GM23338 (cell line): ENCODE measurements around the gene PARD3. TPM values are rescaled to one million over a fixed set of nuclear protein-coding genes. Genes with fewer than 3 reads are reported as not detected.

Experiments
- ATAC-seq: fragments of 200-7000 bp; cut with Tn5 transposase; 3 replicates; pipeline ENCODE4 v1.9.1; 2020
- DNase-seq: peaks from one replicate; pipeline ENCODE4 v3.0.0-alpha.2; 2015; ENCODE audit warnings: low spot score
- H2AFZ ChIP-seq: fragments of 200-600 bp; sonication (generic); 2 replicates; pipeline ENCODE4 v1.8.0; 2016; ENCODE audit warnings: antibody characterized with exemption, mild to moderate bottlenecking, moderate library complexity
- H3F3A ChIP-seq: fragments of 200-600 bp; sonication (generic); replicated peaks from 2 replicates; pipeline ENCODE4 v1.8.0; 2017; ENCODE audit warnings: antibody characterized with exemption, mixed run types, low read depth
- H3K27ac ChIP-seq: fragments of 200-600 bp; sonication (generic); 2 replicates; pipeline ENCODE4 v1.6.1; 2016; ENCODE audit warnings: low read depth
- H3K27me3 ChIP-seq: fragments of 200-600 bp; sonication (generic); 2 replicates; pipeline ENCODE4 v1.8.0; 2016; ENCODE audit warnings: mild to moderate bottlenecking, mixed run types, moderate library complexity; ENCODE audit not compliant: insufficient read depth
- H3K36me3 ChIP-seq: fragments of 200-600 bp; sonication (generic); 2 replicates; pipeline ENCODE4 v1.8.0; 2016; ENCODE audit warnings: mild to moderate bottlenecking; ENCODE audit not compliant: insufficient read depth
- H3K4me1 ChIP-seq: fragments of 200-600 bp; sonication (generic); 2 replicates; pipeline ENCODE4 v1.8.0; 2016; ENCODE audit warnings: mild to moderate bottlenecking, moderate library complexity; ENCODE audit not compliant: insufficient read depth
- H3K4me2 ChIP-seq: fragments of 200-600 bp; sonication (generic); 2 replicates; pipeline ENCODE4 v1.7.1; 2017; ENCODE audit warnings: mixed run types
- H3K4me3 ChIP-seq: fragments of 200-600 bp; sonication (generic); 2 replicates; pipeline ENCODE4 v1.6.1; 2016; ENCODE audit warnings: mixed run types
- H3K79me2 ChIP-seq: fragments of 200-600 bp; sonication (generic); replicated peaks from 2 replicates; pipeline ENCODE4 v1.8.0; 2017; ENCODE audit warnings: mild to moderate bottlenecking; ENCODE audit not compliant: insufficient read depth
- H3K9me2 ChIP-seq: fragments of 200-600 bp; sonication (generic); 2 replicates; pipeline ENCODE4 v1.8.0; 2017; ENCODE audit not compliant: insufficient read depth
- H4K20me1 ChIP-seq: fragments of 200-600 bp; sonication (generic); replicated peaks from 2 replicates; pipeline ENCODE4 v1.8.0; 2017; ENCODE audit warnings: mild to moderate bottlenecking; ENCODE audit not compliant: insufficient read depth
- H3K27ac Mint-ChIP-seq: 2 replicates; pipeline ENCODE4 v1.8.0; 2020; ENCODE audit warnings: inconsistent platforms, mild to moderate bottlenecking, moderate library complexity, mixed read lengths
- H3K27me3 Mint-ChIP-seq: 3 replicates; pipeline ENCODE4 v1.8.0; 2022; ENCODE audit warnings: low read depth, mild to moderate bottlenecking, moderate library complexity, mixed read lengths, inconsistent platforms; ENCODE audit not compliant: insufficient read depth, poor library complexity
- H3K36me3 Mint-ChIP-seq: 3 replicates; pipeline ENCODE4 v1.8.0; 2021; ENCODE audit warnings: low read depth, mild to moderate bottlenecking, inconsistent platforms, moderate library complexity, mixed read lengths
- H3K4me1 Mint-ChIP-seq: 3 replicates; pipeline ENCODE4 v1.8.0; 2020; ENCODE audit warnings: mild to moderate bottlenecking, inconsistent platforms, mixed read lengths
- H3K4me3 Mint-ChIP-seq: 3 replicates; pipeline ENCODE4 v1.8.0; 2021; ENCODE audit warnings: moderate library complexity, mild to moderate bottlenecking, inconsistent platforms, mixed read lengths
- H3K9me3 Mint-ChIP-seq: 3 replicates; pipeline ENCODE4 v1.8.0; 2020; ENCODE audit warnings: moderate library complexity, mild to moderate bottlenecking, inconsistent platforms, mixed read lengths
- CTCF ChIP-seq, 2 experiments: fragments of 200-600 bp in 1 of 2; sonication (generic) in 1 of 2; conservative IDR thresholded peaks; 2 replicates each; pipeline versions ENCODE4 v1.5.1 to v1.6.1; 2016 to 2017; ENCODE audit warnings: antibody characterized with exemption in 2 of 2, low read depth in 2 of 2, mild to moderate bottlenecking in 2 of 2, moderate library complexity in 1 of 2
- ZNF462 ChIP-seq: fragments of 250-450 bp; sonication (Bioruptor Pico); IDR thresholded peaks from 2 replicates; pipeline ENCODE4 v1.5.0; 2020; ENCODE audit warnings: mild to moderate bottlenecking, moderate library complexity
- polyA plus RNA-seq: library from polyadenylated mRNA; unstranded; fragments of >200 nt; fragmentation: Nextera tagmentation; extraction: Ambion mirVana; gene quantifications from 2 replicates; pipeline ENCODE4 v1.2.1, GENCODE V29; 2016
- total RNA-seq: library from RNA; depleted of rRNA; stranded (reverse); fragments of >200 nt; shearing (Covaris generic); gene quantifications from 2 replicates; pipeline ENCODE4 v1.2.3, GENCODE V29; 2014

The PARD3 gene
- total and polyA plus RNA-seq, 2 experiments from 2014 or later: 30.2 to 51.4 TPM

GRCh38 chr10:34523017-34523767, 291.9 kb downstream of the PARD3 start:
- Mint-ChIP-seq H3K27me3 (peaks cover 2% of the 10 kb centered on the region), H3K9me3 (no peaks in the 10 kb centered on the region), H3K36me3 (no peaks in the 10 kb centered on the region), H3K4me3 (no peak overlapping the region), H3K27ac (no peak overlapping the region), H3K4me1 (peaks cover 43% of the 10 kb centered on the region)
- DNase-seq (no peak), ATAC-seq (no peak)
- H2AFZ ChIP-seq: no peak overlapping the region
- no peak overlapping the region for H3K4me3 ChIP-seq
- H3K4me1 ChIP-seq: peaks cover 14% of the 10 kb centered on the region
- H3K4me2 ChIP-seq: no peak overlapping the region
- TF ChIP-seq ZNF462 (CRISPR knock-in tag): no peak
- H3K27me3 ChIP-seq: no peaks in the 10 kb centered on the region
- peaks cover 59% of the 10 kb centered on the region for H3K79me2 ChIP-seq
- no peak overlapping the region for H3K27ac ChIP-seq
- H3K9me2 ChIP-seq: no peaks in the 10 kb centered on the region
- H3K36me3 ChIP-seq: no peaks in the 10 kb centered on the region
- no peaks in the 10 kb centered on the region for H3F3A ChIP-seq
- H4K20me1 ChIP-seq: no peaks in the 10 kb centered on the region

- Histone ChIP-seq H3K79me2 (peaks cover 65% of the 10 kb centered on the region), H3K9me2 (no peaks in the 10 kb centered on the region), H3K4me3 (no peak overlapping the region), H3K27me3 (no peaks in the 10 kb centered on the region), H2AFZ (no peak overlapping the region), H3K27ac (no peak overlapping the region), H3F3A (no peaks in the 10 kb centered on the region), H3K4me1 (peaks cover 8% of the 10 kb centered on the region), H4K20me1 (no peaks in the 10 kb centered on the region), H3K36me3 (no peaks in the 10 kb centered on the region), H3K4me2 (no peak overlapping the region)
- Mint-ChIP-seq H3K4me1 (peaks cover 38% of the 10 kb centered on the region), H3K27me3 (peaks cover 2% of the 10 kb centered on the region), H3K9me3 (no peaks in the 10 kb centered on the region), H3K27ac (no peak overlapping the region; the same call in 1 of the 2 replicates), H3K4me3 (no peak overlapping the region), H3K36me3 (no peaks in the 10 kb centered on the region)
- ATAC-seq (no peak; the same call in 2 of the 3 replicates), DNase-seq (peak; percentile 55)
- TF ChIP-seq ZNF462 (CRISPR knock-in tag) (no peak), CTCF (conservative IDR thresholded peaks at IDR 0.05; ENCODE audit: low read depth in 2 of 2) (peak; percentile 53 to 62)
Observed at GRCh38 chr10:34522546-34522945, 292.6 kb downstream of the PARD3 start.
